Transverse colon (tissue), 4 donors: ENCODE measurements around the gene ATP9B. TPM values are rescaled to one million over a fixed set of nuclear protein-coding genes. Genes with fewer than 3 reads are reported as not detected.
"Not testable (repeated sequence)": the region's sequence is repeated elsewhere in the genome, so short reads cannot be mapped to it uniquely, and the experiment has no call there.

Experiments used
- DNase-seq: peaks from one replicate; pipeline ENCODE4 v3.0.0-alpha.2; 2019
- H3K27ac ChIP-seq, 4 donors: fragments of 200-600 bp; sonication (generic); 2 replicates each; pipeline ENCODE4 v1.5.1; 2016 to 2018; ENCODE audit warnings: inconsistent platforms in 4 of 4
- H3K27me3 ChIP-seq: fragments of 200-600 bp; sonication (generic); 2 replicates; pipeline ENCODE4 v1.5.1; 2017; ENCODE audit warnings: inconsistent platforms
- H3K36me3 ChIP-seq, 4 donors: fragments of 200-600 bp; sonication (generic); 2 replicates each; pipeline ENCODE4 v1.5.1; 2017 to 2019; ENCODE audit warnings: inconsistent platforms in 4 of 4
- H3K4me1 ChIP-seq, 4 donors: fragments of 200-600 bp; sonication (generic); 2 replicates each; pipeline ENCODE4 v1.5.1; 2017 to 2020; ENCODE audit warnings: inconsistent platforms in 4 of 4
- H3K4me3 ChIP-seq, 4 donors: fragments of 200-600 bp; sonication (generic); 1 replicate in 1 of 4; 2 replicates in 3 of 4; pipeline versions ENCODE4 v1.5.1 to v1.6.1; 2017 to 2019; ENCODE audit warnings: inconsistent platforms in 4 of 4
- H3K9me3 ChIP-seq, 2 donors: fragments of 200-600 bp; sonication (generic); 2 replicates each; pipeline ENCODE4 v1.5.1; 2017 to 2019; ENCODE audit warnings: inconsistent platforms in 2 of 2
- EP300 ChIP-seq: sonication (generic); formaldehyde crosslinking; IDR thresholded peaks from one replicate; pipeline ENCODE4 v1.6.1; 2017; ENCODE audit warnings: antibody characterized with exemption, low read depth
- POLR2A ChIP-seq: fragments of 450-650 bp; IDR thresholded peaks from one replicate; pipeline ENCODE4 v1.6.1; 2016; ENCODE audit warnings: antibody characterized with exemption, mild to moderate bottlenecking, moderate library complexity
- POLR2AphosphoS5 ChIP-seq, 3 donors: sonication (generic); formaldehyde crosslinking; IDR thresholded peaks; one replicate each; pipeline ENCODE4 v1.6.1; 2016; ENCODE audit warnings: antibody characterized with exemption in 3 of 3
- WGBS, 2 donors: methylation state at CpG; one replicate each; pipeline ENCODE4 v1.1.5; 2018; ENCODE audit warnings: low coverage in 1 of 2; 5-methylcytosine and 5-hydroxymethylcytosine counted together
- in situ Hi-C, 4 donors: fragments of 200-750 bp; cut with MboI; loops; one replicate each; pipeline versions ENCODE4 v1.15.0 to v1.15.1; 2017; ENCODE audit warnings: low sequenced_read_pairs in 3 of 4, low pct_ligation_motif_present in 1 of 4, low pct_unique_long_range_greater_than_20kb in 1 of 4
- intact Hi-C: fragments of 100-400 bp; cut with DNase I; formaldehyde crosslinking; loops from one replicate; pipeline ENCODE4 v1.15.1; 2023; ENCODE audit warnings: low total_unique reads
- total RNA-seq, 4 donors: library from RNA; depleted of rRNA; stranded (reverse); fragments of >200 nt; gene quantifications; one replicate each; pipeline ENCODE4 v1.1.0, GENCODE V29; 2016
- TF ChIP-seq, protein P1 (sequence below), 5 experiments: fragments of 200-600 bp in 3 of 5; fragments of 450-650 bp in 2 of 5; sonication (generic) in 3 of 5; IDR thresholded peaks; 1 replicate in 2 of 5; 2 replicates in 3 of 5; pipeline ENCODE4 v1.5.1; 2016 to 2017; ENCODE audit warnings: antibody characterized with exemption in 5 of 5, inconsistent platforms in 3 of 5, mild to moderate bottlenecking in 2 of 5, moderate library complexity in 1 of 5

The ATP9B gene
- total RNA-seq, 4 donors from 2014 or later: 36.3 to 70.3 (median 41.6) TPM

DNA sequence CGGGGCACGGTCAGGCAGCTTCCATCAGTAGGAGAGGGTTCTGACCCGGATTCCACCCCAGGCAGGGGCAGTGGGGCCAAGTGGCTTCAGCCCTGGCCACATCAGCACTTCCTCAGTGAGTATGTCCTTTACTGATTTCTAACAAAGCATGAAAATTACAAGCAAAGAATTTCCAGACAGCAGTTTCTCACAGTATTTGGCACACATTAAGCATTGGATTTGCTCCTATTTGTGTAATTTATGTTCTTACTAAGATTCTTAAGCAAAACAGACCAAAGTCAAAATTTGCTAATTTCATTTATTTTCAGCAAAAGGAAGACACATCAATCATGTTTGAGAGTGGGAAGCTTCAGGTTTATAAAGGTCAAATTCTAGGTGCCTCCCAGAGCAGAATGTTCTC is 253.2 kb downstream of the ATP9B start:
- Histone ChIP-seq H3K9me3 (no peaks in the 10 kb centered on the region), H3K4me3 (no peak overlapping the region), H3K27ac (no peak overlapping the region), H3K4me1 (no peaks in the 10 kb centered on the region), H3K36me3 (no peaks in the 10 kb centered on the region), H3K27me3 (no peaks in the 10 kb centered on the region)
- TF ChIP-seq POLR2AphosphoS5 (IDR thresholded peaks at IDR 0.05) (no peak), EP300 (no peak), POLR2A (no peak)
- TF ChIP-seq, protein P1, sequence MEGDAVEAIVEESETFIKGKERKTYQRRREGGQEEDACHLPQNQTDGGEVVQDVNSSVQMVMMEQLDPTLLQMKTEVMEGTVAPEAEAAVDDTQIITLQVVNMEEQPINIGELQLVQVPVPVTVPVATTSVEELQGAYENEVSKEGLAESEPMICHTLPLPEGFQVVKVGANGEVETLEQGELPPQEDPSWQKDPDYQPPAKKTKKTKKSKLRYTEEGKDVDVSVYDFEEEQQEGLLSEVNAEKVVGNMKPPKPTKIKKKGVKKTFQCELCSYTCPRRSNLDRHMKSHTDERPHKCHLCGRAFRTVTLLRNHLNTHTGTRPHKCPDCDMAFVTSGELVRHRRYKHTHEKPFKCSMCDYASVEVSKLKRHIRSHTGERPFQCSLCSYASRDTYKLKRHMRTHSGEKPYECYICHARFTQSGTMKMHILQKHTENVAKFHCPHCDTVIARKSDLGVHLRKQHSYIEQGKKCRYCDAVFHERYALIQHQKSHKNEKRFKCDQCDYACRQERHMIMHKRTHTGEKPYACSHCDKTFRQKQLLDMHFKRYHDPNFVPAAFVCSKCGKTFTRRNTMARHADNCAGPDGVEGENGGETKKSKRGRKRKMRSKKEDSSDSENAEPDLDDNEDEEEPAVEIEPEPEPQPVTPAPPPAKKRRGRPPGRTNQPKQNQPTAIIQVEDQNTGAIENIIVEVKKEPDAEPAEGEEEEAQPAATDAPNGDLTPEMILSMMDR (IDR thresholded peaks at IDR 0.05): no peak
- DNase-seq: no peak
- intact Hi-C loops (no loop called here), in situ Hi-C loops (no loop called here)
- WGBS, 2 donors: 77% methylated on average over 3 of the region's 3 CpGs; no CpG with 5 or more reads in 1 of the 2 donors

DNA sequence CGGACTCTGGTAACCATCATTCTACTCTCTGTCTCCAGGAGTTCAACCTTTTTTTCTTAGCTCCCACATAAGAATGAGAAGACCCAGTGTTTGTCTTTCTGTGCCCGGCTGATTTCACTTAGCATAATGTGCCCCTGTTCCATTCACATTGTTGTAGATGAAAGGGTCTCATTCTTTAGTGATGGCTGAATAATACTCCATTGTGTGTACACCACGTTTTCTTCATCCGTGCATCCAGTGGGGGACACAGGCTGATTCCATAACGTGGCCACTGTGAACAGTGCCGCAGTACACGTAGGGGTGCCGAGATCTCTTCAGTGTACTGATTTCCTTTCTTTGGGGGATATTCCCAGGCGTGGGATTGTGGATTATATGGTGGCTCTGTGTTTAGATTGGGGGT is 254.3 kb downstream of the ATP9B start:
- no peaks in the 10 kb centered on the region for H3K27me3 ChIP-seq
- WGBS, 2 donors: 92 to 95% methylated on average over 2 to 9 of the region's 9 CpGs
- in situ Hi-C loops: no loop called here
- H3K36me3 ChIP-seq: no peaks in the 10 kb centered on the region
- TF ChIP-seq EP300: no peak
- TF ChIP-seq, protein P1 (IDR thresholded peaks at IDR 0.05): no peak
- no peak for TF ChIP-seq POLR2A
- TF ChIP-seq POLR2AphosphoS5 (IDR thresholded peaks at IDR 0.05): no peak
- H3K4me1 ChIP-seq: no peaks in the 10 kb centered on the region
- H3K9me3 ChIP-seq: no peaks in the 10 kb centered on the region
- H3K27ac ChIP-seq: no peak overlapping the region
- no peak overlapping the region for H3K4me3 ChIP-seq
- no peak for DNase-seq
- intact Hi-C loops: no loop called here

DNA sequence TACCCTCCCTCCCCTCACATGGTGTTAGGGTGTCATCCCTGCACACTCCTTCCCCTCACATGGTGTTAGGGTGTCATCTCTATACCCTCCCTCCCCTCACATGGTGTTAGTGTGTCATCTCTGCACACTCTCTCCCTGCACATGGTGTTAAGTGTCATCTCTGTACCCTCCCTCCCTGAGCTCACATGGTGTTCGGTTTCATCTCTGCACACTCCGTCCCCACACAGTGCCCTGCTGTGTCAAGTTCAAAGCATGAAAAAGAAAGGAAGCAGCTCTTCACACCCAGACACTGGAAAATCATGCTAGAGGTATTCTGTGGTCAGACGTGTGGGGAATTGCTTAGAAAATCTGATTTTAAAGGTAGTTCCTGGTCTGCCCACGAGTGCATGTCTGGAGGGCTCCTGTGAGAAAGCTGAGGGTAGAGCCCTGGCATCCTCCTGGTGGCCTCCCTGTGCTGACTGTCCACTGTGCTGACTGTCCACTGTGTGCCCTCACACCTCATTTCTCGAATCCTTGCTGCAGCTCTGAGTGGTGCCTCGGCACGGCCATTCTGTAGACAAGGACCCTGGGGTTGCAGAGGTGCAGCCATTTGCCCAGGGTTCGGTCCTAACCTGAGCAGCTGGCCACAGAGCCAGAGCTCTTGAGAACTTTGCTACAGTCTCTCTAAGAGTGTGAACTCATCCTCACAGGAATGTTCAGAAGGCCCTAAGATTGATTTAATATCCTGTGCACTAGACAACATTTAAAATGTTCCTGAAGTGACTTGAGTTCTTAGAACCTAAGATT is 257.4 kb downstream of the ATP9B start:
- no peaks in the 10 kb centered on the region for H3K9me3 ChIP-seq
- TF ChIP-seq POLR2AphosphoS5 (IDR thresholded peaks at IDR 0.05): no peak
- TF ChIP-seq, protein P1 (IDR thresholded peaks at IDR 0.05): no peak
- no peak for TF ChIP-seq POLR2A
- no peak for TF ChIP-seq EP300
- in situ Hi-C loops (no loop called here), intact Hi-C loops (no loop called here)
- no peaks in the 10 kb centered on the region for H3K4me1 ChIP-seq
- DNase-seq: no peak
- no peak overlapping the region for H3K27ac ChIP-seq
- peaks cover 0 to 10% (median 4%) of the 10 kb centered on the region in 4 donors for H3K36me3 ChIP-seq
- no peak overlapping the region for H3K4me3 ChIP-seq
- no peaks in the 10 kb centered on the region for H3K27me3 ChIP-seq
- WGBS, 2 donors: 96 to 100% methylated on average over 4 to 8 of the region's 8 CpGs

DNA sequence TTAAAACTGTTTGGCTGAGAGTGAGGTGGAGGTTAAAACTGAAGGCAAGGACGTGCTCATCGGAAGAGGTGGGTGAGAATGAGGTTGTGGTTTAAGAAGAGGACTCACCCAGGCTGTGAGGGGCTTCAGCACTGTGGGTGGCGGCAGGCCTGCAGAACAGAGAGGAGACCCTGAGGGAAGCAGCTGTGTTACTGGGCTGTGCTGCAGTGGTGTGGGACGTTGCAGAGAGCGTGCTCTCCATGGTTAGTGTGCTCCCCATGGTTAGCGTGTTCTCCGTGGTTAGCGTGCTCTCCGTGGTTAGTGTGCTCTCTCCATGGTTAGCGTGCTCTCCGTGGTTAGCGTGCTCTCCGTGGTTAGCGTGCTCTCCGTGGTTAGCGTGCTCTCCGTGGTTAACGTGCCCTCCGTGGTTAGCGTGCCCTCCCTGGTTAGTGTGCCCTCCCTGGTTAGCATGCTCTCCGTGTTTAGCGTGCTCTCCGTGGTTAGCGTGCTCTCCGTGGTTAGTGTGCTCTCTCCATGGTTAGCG is 258.1 kb downstream of the ATP9B start:
- Histone ChIP-seq H3K4me1 (no peaks in the 10 kb centered on the region), H3K36me3 (peaks cover 0 to 10% (median 4%) of the 10 kb centered on the region in 4 donors), H3K27me3 (no peaks in the 10 kb centered on the region), H3K9me3 (no peaks in the 10 kb centered on the region), H3K4me3 (no peak overlapping the region), H3K27ac (no peak overlapping the region)
- intact Hi-C loops: no loop called here
- in situ Hi-C loops: no loop called here
- no peak for DNase-seq
- 94 to 95% methylated on average over 16 to 25 of the region's 26 CpGs for WGBS, 2 donors
- no peak for TF ChIP-seq POLR2A
- TF ChIP-seq EP300: no peak
- TF ChIP-seq, protein P1 (IDR thresholded peaks at IDR 0.05): no peak
- no peak for TF ChIP-seq POLR2AphosphoS5 (IDR thresholded peaks at IDR 0.05)

DNA sequence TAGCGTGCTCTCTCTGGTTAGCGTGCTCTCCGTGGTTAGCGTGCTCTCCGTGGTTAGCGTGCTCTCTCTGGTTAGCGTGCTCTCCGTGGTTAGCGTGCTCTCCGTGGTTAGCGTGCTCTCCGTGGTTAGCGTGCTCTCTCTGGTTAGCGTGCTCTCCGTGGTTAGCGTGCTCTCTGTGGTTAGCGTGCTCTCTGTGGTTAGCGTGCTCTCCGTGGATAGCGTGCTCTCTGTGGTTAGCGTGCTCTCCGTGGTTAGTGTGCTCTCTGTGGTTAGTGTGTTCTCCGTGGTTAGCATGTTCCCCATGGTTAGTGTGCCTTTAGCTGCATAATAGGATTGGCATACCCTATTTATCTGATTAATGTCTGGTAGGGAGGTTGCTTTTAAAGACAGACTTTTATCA is 258.7 kb downstream of the ATP9B start:
- H3K27ac ChIP-seq, H3K4me1 ChIP-seq, intact Hi-C loops, H3K4me3 ChIP-seq, DNase-seq, H3K27me3 ChIP-seq, H3K9me3 ChIP-seq, in situ Hi-C loops: not testable (repeated sequence)
- peaks cover 0 to 10% (median 4%) of the 10 kb centered on the region in 4 donors for H3K36me3 ChIP-seq
- 85 to 94% methylated on average over 4 to 22 of the region's 23 CpGs for WGBS, 2 donors
